Fibroblast of skin of abdomen (primary cell): ENCODE data around the gene SYDE1. TPM values are rescaled to one million over a fixed set of nuclear protein-coding genes. Genes with fewer than 3 reads are reported as not detected.
"Not testable (repeated sequence)": the region's sequence is repeated elsewhere in the genome, so short reads cannot be mapped to it uniquely, and the experiment has no call there.

Source experiments
- DNase-seq: peaks from one replicate; pipeline ENCODE4 v3.0.0-alpha.2; 2013
- polyA plus RNA-seq, 2 experiments: library from polyadenylated mRNA; unstranded; fragments of 120-200 nt; gene quantifications; one replicate each; pipeline ENCODE4 v1.2.1, GENCODE V29; 2013; ENCODE audit not compliant: insufficient read length in 2 of 2

Gene SYDE1
- 63.1 TPM for polyA plus RNA-seq (2013, experiment 1 of 2; ENCODE audit: insufficient read length)
- 68.7 TPM for polyA plus RNA-seq (2013, experiment 2 of 2; ENCODE audit: insufficient read length)

GRCh38 chr19:15107061-15108010 is at the start of gene SYDE1:
TSS of gene SYDE1 (plus strand) at chr19:15107401. CDS start at chr19:15107434, 33 bp downstream.
- DNase-seq: peak; percentile 87

- DNase-seq: no peak
These were observed 45.2 kb upstream of the SYDE1 start for GRCh38 chr19:15062036-15062435.

GRCh38 chr19:15070386-15070785 is 36.8 kb upstream of the SYDE1 start:
- DNase-seq: not testable (repeated sequence)

- DNase-seq: no peak
These were observed 34.1 kb upstream of the SYDE1 start for GRCh38 chr19:15072930-15073647.

- no peak for DNase-seq
These were observed 32.8 kb upstream of the SYDE1 start for GRCh38 chr19:15074371-15074770.

GRCh38 chr19:15075806-15076205 is 31.4 kb upstream of the SYDE1 start:
- DNase-seq: no peak

GRCh38 chr19:15080002-15080401 is 27.2 kb upstream of the SYDE1 start:
- DNase-seq: not testable (repeated sequence)

- no peak for DNase-seq
These were observed 25.3 kb upstream of the SYDE1 start, which contains the start of gene OR1I1 for GRCh38 chr19:15081911-15082310. TSS of gene OR1I1 (plus strand) at chr19:15082211. CDS start at chr19:15087066, 4,855 bp downstream.

GRCh38 chr19:15087182-15087581 is 20.0 kb upstream of the SYDE1 start:
- DNase-seq: no peak

GRCh38 chr19:15091918-15092753 is 15.1 kb upstream of the SYDE1 start:
- DNase-seq: peak; percentile 65

- DNase-seq: no peak
These were observed 14.2 kb upstream of the SYDE1 start for GRCh38 chr19:15093001-15093400.

- no peak for DNase-seq
These were observed 11.0 kb upstream of the SYDE1 start for GRCh38 chr19:15096223-15096622.

GRCh38 chr19:15097980-15098379 is 9.2 kb upstream of the SYDE1 start:
- DNase-seq: not testable (repeated sequence)

GRCh38 chr19:15098460-15098859 is 8.7 kb upstream of the SYDE1 start:
- no peak for DNase-seq

- DNase-seq: no peak
These were observed 8.1 kb upstream of the SYDE1 start for GRCh38 chr19:15099017-15099582.

- DNase-seq: no peak
These were observed 5.6 kb upstream of the SYDE1 start for GRCh38 chr19:15101479-15102082.

- DNase-seq: no peak
These were observed 3.2 kb upstream of the SYDE1 start for GRCh38 chr19:15104003-15104402.

- DNase-seq: no peak
These were observed 2.8 kb upstream of the SYDE1 start for GRCh38 chr19:15104411-15104810.

GRCh38 chr19:15105044-15105443 is 2.2 kb upstream of the SYDE1 start:
- no peak for DNase-seq

GRCh38 chr19:15108145-15108844 is 1.1 kb downstream of the SYDE1 start:
- DNase-seq: no peak
